GM19238 (cell line): ENCODE results near the gene CENPP.
"Not testable (repeated sequence)": the region's sequence is repeated elsewhere in the genome, so short reads cannot be mapped to it uniquely, and the experiment has no call there.

Source experiments
- DNase-seq: peaks from one replicate; pipeline ENCODE4 v3.0.0; 2011; ENCODE audit warnings: low spot score; ENCODE audit not compliant: insufficient read length

Gene CENPP

GRCh38 chr9:92590377-92590776 lies 264.6 kb downstream of the CENPP start:
- no peak for DNase-seq

DNA sequence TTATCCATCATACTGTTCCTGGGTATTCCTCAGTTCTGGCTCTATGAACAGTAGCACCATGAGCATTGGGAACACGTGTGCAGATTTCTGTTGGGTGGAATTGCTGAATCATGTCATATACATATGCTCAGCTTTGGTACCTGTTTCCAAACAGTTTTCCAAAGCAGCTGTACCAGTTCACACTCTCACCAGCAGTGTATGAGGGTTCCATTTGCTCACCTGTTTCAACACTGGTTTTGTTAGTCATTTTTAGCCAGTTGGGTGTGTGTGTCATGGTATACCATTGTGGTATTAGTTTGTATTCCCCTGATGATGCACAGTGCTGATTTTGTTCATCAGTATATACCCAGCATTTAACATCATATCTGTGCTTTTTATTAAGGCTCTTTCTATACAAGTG lies 266.8 kb downstream of the CENPP start:
- no peak for DNase-seq

DNA sequence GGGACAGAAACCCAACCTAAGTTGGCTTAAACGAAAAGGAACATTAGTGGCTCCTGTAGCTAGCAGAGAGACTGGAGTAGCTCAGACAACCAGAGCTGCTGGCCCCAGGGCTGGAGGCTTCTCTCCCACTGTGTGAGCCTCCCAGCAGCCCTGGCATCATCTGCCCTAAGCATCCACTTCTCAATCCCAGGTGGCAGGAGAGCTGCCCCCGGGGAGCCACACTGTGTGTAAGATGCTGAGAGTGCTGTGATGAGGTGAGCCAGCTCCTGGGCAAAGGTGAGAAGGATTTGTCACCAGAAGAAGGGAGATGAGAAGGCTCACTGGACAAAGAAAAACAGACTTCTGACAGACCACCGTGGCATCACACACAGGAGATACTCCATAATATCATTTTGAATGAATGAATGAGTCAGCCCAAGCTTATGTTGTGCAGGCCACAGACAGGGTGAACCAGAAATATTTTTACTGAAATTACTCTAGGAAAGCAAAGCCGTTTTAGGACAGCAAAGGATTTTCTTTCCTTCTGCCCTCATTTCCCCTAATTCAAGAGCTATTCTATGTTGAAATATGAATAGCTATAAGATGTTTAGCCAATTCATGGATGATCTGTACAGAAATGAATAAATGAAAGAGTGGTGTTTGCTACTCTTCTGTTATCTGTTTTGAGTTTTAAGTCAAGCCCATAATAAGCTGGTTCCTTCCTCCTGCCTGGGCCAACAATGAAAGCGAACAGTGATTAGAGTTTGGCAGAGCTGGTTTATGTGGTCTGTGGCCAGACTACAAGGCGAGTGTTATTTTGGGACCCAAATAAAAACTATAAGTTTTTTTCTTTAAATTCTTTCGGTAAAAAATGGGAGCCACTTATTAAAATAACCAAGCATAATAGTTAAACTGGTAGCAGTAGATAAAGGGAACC lies 267.5 kb downstream of the CENPP start:
- no peak for DNase-seq

DNA sequence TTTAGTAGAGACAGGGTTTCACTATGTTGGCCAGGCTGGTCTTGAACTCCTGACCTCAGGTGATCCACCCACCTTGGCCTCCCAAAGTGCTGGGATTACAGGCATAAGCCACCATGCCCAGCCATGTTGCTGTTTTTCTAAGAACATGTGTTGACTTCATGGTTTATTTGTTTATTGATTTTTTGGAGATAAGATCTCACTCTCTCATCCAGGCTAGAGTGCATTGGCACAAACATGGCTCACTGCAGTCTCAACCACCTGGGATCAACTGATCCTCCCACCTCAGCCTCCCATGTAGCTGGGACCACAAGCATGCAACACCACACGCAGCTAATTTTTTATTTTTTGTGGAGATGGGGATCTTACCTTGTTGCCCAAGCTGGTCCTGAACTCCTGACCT lies 269.3 kb downstream of the CENPP start:
- DNase-seq: not testable (repeated sequence)

GRCh38 chr9:92595930-92596329 lies 270.2 kb downstream of the CENPP start:
- no peak for DNase-seq

DNA sequence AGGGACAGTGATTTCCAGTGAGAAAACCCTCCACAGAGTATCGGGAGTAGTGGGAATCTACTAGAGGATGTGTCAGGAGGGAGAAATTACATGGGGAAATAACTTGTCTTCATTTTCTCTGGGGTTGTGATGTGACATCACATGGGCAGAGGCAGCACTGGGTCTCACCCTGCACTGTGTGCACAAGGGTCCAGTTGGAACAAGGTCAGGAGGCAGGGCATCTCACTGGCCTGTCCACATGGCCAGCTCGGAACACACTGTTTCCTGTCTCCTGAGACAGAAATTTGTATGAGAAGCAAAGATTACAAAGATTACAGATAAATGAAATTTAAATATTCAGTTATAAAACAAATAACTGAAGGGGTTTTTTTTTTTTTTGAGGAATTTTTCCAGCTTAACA lies 272.6 kb downstream of the CENPP start:
- no peak for DNase-seq

- DNase-seq: no peak
Measured at GRCh38 chr9:92599938-92600461, 274.2 kb downstream of the CENPP start.

DNA sequence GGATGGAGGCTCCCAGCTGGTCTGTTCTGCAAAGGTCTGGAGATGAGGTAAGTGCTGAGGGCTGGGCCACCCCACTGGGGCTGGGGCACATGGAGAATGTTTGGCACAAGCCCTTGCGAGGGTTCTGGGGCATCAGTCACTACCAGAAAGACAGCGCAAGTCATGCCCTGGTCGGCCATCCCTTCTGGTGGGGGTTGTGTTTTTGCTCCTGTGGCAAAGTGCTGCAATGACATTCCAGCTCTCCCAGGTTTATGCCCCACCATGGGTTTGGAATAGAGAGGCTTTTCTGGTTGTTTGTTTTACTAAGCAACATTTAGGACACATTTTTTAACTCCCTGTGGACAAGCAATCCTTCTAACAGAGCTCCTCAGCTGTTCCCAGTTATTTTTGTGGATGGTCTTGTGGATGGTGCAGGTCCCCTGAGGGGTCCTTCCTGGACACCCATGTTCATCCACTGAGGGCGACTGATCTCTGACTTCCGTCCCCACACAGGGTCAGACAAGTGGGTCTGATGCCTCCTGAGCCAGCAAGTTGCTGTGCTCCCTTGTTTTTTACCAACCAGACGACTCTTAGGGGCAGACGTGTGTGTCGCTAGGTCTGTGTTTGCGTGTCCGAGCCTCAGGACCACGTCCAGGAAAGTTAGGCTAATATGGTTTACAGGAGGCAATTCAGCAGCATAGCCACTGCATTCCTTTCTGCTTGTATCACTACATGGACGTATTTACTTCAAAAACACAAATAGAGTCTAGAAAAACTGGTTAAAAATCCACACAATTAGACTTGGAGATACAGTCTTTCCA lies 274.9 kb downstream of the CENPP start:
- no peak for DNase-seq

- DNase-seq: no peak
Measured at GRCh38 chr9:92601451-92601850, 275.7 kb downstream of the CENPP start.

GRCh38 chr9:92602413-92602812 lies 276.7 kb downstream of the CENPP start:
- no peak for DNase-seq

GRCh38 chr9:92603100-92603499 lies 277.3 kb downstream of the CENPP start:
- no peak for DNase-seq

- no peak for DNase-seq
Measured at GRCh38 chr9:92603990-92604389, 278.2 kb downstream of the CENPP start.

DNA sequence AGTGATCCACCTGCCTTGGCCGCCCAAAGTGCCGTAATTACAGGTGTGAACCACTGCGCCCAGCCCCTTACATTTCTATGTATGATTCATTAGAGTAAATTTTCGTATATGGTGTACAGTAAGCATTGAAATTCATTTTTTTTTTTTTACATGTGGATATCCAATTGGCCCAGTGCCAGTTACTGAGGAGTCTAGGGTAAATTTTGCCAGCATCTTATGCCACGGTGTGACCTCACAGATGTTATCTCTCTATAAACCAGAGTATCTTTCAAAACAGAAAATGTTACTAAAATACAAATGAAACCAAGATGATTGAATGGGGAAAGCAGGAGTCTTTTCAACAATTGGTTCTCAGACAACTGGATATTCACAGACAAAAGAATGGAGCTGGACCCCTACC lies 279.5 kb downstream of the CENPP start:
- no peak for DNase-seq

DNA sequence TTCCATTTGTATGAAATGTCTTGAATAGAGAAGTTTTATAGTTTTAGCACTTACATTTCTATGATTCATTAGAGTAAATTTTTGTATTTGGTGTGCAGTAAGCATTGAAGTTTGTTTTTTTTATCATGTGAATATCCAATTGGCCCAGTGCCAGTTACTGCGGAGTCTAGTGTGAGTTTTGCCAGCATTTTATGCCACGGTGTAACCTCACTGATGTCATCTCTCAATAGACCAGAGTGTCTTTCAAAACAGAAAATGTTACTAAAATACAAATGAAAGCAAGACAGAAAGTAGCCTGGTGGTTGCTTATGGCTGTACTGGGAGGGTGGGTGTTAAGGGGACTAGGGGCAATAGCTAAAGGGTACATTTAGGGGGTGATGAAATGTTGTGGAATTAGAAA lies 281.3 kb downstream of the CENPP start:
- DNase-seq: no peak

DNA sequence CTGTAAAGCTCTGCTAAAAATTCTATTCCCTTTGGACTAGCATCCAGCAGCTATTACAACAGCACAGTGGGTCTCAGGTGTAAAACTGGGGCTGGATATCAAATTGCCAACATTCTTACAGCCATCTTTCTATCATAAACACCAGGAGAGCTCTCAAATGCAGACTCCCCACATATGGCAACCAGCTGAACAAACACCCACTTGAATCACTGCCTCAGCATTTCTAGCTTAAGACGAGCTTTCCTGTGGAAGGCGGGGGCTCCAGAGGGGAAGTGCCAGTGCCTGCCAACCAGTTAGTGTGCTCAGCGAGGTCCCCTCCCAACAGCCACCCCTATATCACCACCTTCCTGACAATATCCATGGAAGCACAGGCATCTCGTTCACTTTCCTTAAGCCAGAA lies 282.0 kb downstream of the CENPP start:
- no peak for DNase-seq

GRCh38 chr9:92608241-92608908 lies 282.6 kb downstream of the CENPP start:
- DNase-seq: no peak

DNA sequence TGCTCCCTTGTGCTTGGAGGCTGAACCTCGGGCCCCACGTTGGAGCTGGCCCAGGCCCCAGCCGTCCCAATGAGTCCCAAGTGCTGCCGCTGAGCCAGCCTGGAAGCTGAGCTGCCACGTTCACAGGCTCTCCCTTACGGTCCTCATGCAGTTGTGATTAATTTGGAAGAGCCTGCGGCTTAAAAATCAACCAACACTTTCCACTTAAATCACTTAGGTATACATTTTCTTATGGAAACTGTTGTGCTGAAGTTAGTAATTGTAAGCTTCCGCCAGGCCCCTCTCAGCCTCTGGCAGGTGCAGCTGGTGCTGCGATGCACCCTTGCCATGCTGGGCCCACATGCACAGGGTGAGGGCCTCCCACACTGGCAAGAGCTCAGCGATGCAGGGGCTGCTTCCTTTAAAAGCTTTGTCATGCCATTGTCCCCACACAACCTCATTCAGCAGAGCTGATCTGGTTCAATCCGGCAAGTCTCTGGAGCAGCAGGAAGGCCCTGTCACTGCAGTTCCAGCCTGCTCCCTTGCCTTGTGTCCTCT lies 283.2 kb downstream of the CENPP start:
- no peak for DNase-seq

DNA sequence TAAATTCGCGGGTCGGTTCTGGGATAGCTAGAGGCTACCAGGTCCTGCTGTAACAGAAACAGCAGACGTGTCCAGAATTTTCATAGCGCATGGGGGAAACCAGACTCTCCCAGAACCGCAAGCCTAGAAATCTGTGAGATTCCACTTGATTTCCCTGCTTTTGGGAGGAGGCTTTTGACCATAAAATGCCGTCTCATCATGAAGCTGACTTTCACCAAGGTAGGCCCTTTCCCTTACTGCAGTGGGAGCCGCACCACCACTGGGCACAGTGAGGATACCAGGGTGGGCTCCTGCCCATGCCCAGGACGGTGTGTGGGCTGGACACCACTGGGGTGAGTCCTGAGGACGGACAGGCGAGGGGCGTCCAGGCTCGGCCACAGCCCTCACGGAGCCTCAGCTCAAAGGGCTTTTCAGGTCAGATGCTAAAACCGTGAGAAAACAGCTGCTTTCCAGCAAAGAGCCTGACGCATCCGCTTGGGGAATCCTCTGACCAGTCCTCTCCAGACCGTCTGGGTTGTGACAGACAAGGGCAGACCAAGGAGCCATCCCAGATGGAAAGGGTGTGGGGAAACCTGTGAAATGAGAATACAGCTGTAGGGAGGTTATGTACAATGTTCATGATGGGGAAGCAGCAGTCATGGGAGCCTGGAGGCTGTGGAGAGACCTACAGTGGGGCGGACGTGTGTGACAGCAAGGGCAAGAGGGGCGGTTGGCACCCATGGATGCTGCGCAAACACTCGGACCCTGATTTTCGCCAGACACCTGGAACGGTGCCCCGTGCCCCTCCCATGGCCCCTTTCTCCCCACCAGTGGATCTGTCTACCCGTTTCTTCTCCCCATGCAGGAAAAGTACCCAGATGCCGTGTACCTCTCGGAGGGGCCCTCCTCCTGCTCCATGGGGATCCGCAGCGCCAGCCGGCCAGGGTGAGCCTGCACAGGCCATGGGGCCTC lies 285.0 kb downstream of the CENPP start:
- DNase-seq: no peak

DNA sequence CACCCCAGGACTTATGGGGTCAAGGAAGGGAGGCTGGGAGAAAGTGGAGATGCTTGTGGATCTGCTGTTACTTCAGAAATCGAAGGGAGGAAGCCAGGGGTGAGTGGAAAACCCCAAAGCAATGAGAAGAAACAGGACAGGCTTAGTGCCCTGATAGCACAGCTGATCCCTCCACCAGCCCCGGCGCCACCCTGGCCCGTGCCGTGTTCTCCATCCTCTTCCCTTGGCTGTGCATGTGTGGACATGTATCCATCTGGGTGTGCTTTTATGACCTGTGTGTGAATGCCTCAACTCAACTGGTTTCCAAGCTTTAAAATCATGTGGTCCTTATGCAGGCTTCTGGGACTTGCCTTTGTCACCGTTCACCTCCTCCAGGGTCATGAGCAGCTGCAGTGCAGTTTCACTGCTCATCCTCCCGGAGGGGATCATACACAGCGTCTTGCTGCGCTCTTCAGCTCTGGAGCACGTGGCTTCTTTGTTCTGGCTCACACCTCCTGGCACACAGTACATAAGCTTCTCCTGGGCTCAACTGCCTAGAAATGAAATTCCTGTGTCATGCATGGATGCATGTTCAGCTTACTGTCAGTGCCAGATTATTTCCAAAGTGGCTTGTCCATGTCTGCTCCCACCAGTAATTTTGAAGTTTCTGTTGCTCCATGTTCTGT lies 286.0 kb downstream of the CENPP start:
- no peak for DNase-seq

DNA sequence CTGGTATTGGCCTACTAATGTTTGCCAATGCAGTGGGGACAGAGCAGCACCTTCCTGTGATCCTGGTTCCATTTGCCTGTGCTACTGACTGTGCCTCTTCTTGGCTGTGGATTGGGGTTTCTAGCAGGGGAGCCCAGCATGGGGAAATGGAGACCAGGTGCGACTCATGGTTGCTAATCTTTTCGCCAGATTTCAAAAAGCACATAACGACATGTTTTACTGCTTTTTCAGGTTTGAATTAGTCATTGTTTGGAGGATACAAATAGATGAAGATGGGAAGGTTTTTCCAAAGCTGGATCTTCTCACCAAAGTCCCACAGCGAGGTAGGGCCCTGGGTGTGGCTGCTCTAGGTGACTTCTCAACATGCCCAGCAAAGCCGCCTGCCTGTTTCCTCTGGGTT lies 286.5 kb downstream of the CENPP start:
- DNase-seq: no peak
